Prostate gland (tissue), 2 donors: ENCODE data around the gene RGS7.

Experiments
- CTCF ChIP-seq, 4 experiments: fragments of 200-600 bp in 2 of 4; fragments of 450-650 bp in 2 of 4; sonication (generic) in 2 of 4; IDR thresholded peaks; 1 replicate in 3 of 4; 2 replicates in 1 of 4; pipeline ENCODE4 v1.5.1; 2016 to 2019; ENCODE audit warnings: antibody characterized with exemption in 4 of 4, mild to moderate bottlenecking in 2 of 4, moderate library complexity in 2 of 4
- POLR2A ChIP-seq: fragments of 450-650 bp; IDR thresholded peaks from one replicate; pipeline ENCODE4 v1.6.1; 2016; ENCODE audit warnings: antibody characterized with exemption, mild to moderate bottlenecking
- POLR2AphosphoS5 ChIP-seq: sonication (generic); formaldehyde crosslinking; IDR thresholded peaks from one replicate; pipeline ENCODE4 v1.6.1; 2017; ENCODE audit warnings: antibody characterized with exemption

- no peak for TF ChIP-seq CTCF (IDR thresholded peaks at IDR 0.05)
- no peak for TF ChIP-seq POLR2A
- TF ChIP-seq POLR2AphosphoS5: no peak
These were observed 357.2 kb downstream of the RGS7 start for GRCh38 chr1:240999826-241000225.
